Gastroesophageal sphincter (tissue), 4 donors: ENCODE results near the gene CFAP119. TPM values are rescaled to one million over a fixed set of nuclear protein-coding genes. Genes with fewer than 3 reads are reported as not detected.

Experiments used
- ATAC-seq: fragments of 150-250 bp; one replicate; pipeline ENCODE4 v1.9.1; 2016; ENCODE audit warnings: mild to moderate bottlenecking, moderate library complexity
- H3K27ac ChIP-seq, 4 donors: fragments of 200-600 bp; sonication (generic) in 3 of 4; 1 replicate in 3 of 4; 2 replicates in 1 of 4; pipeline ENCODE4 v1.5.1; 2016 to 2019
- H3K27me3 ChIP-seq: fragments of 200-600 bp; sonication (generic); one replicate; pipeline ENCODE4 v1.5.1; 2019
- H3K36me3 ChIP-seq, 2 donors: fragments of 200-600 bp; sonication (generic); one replicate each; pipeline ENCODE4 v1.5.1; 2019; ENCODE audit warnings: control low read depth in 1 of 2
- H3K4me1 ChIP-seq, 3 donors: fragments of 200-600 bp; sonication (generic); 1 replicate in 2 of 3; 2 replicates in 1 of 3; pipeline ENCODE4 v1.5.1; 2016 to 2019; ENCODE audit warnings: control low read depth in 2 of 3
- H3K4me3 ChIP-seq, 2 donors: fragments of 200-600 bp; sonication (generic); one replicate each; pipeline ENCODE4 v1.5.1; 2019; ENCODE audit warnings: mild to moderate bottlenecking in 1 of 2, moderate library complexity in 1 of 2
- H3K9me3 ChIP-seq, 3 donors: fragments of 200-600 bp; sonication (generic); one replicate each; pipeline ENCODE4 v1.5.1; 2017 to 2019; ENCODE audit warnings: control low read depth in 2 of 3
- EP300 ChIP-seq: sonication (generic); formaldehyde crosslinking; IDR thresholded peaks from one replicate; pipeline ENCODE4 v1.6.1; 2017; ENCODE audit warnings: antibody characterized with exemption, mild to moderate bottlenecking
- POLR2A ChIP-seq, 2 donors: fragments of 450-650 bp; IDR thresholded peaks; one replicate each; pipeline ENCODE4 v1.6.1; 2017; ENCODE audit warnings: antibody characterized with exemption in 2 of 2, mild to moderate bottlenecking in 2 of 2, moderate library complexity in 1 of 2
- POLR2AphosphoS5 ChIP-seq: sonication (generic); formaldehyde crosslinking; IDR thresholded peaks from one replicate; pipeline ENCODE4 v1.6.1; 2017; ENCODE audit warnings: antibody characterized with exemption
- WGBS, 2 donors: methylation state at CpG; one replicate each; pipeline ENCODE4 v1.1.5; 2018; ENCODE audit warnings: low coverage in 1 of 2; 5-methylcytosine and 5-hydroxymethylcytosine counted together
- small RNA-seq, 4 donors: library from RNA; depleted of rRNA; stranded (forward); fragments of <200 nt; gene quantifications; one replicate each; pipeline ENCODE3, GENCODE V24; 2016
- total RNA-seq, 4 donors: library from RNA; depleted of rRNA; stranded (reverse); fragments of >200 nt; gene quantifications; one replicate each; pipeline ENCODE4 v1.1.0, GENCODE V29; 2016
- TF ChIP-seq, protein P1 (sequence below), 4 experiments: fragments of 200-600 bp in 2 of 4; fragments of 450-650 bp in 2 of 4; sonication (generic) in 1 of 4; IDR thresholded peaks; one replicate each; pipeline ENCODE4 v1.5.1; 2017 to 2019; ENCODE audit warnings: antibody characterized with exemption in 4 of 4, mild to moderate bottlenecking in 2 of 4, moderate library complexity in 2 of 4

Gene CFAP119
- total RNA-seq, 4 donors from 2014 or later, result 1.3 to 1.9 TPM; not detected in 2

DNA sequence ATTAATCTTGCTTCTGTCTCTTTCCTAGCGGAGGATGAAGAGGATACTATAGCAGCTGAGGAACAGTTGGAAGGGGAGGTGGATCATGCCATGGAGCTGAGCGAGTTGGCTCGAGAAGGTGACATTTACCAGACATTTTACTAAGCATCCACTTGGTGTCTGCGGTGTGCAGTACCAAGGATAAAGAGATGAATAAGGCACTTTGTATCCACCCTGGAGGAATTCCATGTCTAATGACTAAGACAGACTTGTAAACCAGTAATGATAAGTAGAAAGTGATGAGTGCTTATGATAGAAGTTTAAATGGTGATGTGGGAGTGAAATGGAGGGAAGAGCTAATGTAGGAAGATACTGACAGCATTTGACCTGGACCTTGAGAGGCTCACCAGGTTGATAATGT is 50.9 kb downstream of the CFAP119 start:
- H3K27me3 ChIP-seq, result no peaks in the 10 kb centered on the region
- TF ChIP-seq POLR2AphosphoS5 (no peak), EP300 (no peak), POLR2A (IDR thresholded peaks at IDR 0.05) (no peak)
- TF ChIP-seq, protein P1, sequence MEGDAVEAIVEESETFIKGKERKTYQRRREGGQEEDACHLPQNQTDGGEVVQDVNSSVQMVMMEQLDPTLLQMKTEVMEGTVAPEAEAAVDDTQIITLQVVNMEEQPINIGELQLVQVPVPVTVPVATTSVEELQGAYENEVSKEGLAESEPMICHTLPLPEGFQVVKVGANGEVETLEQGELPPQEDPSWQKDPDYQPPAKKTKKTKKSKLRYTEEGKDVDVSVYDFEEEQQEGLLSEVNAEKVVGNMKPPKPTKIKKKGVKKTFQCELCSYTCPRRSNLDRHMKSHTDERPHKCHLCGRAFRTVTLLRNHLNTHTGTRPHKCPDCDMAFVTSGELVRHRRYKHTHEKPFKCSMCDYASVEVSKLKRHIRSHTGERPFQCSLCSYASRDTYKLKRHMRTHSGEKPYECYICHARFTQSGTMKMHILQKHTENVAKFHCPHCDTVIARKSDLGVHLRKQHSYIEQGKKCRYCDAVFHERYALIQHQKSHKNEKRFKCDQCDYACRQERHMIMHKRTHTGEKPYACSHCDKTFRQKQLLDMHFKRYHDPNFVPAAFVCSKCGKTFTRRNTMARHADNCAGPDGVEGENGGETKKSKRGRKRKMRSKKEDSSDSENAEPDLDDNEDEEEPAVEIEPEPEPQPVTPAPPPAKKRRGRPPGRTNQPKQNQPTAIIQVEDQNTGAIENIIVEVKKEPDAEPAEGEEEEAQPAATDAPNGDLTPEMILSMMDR (IDR thresholded peaks at IDR 0.05), result no peak
- no peak for ATAC-seq
- peaks cover 14 to 100% of the 10 kb centered on the region in 2 donors for H3K36me3 ChIP-seq
- H3K9me3 ChIP-seq, result no peaks in the 10 kb centered on the region
- no peak overlapping the region for H3K4me3 ChIP-seq
- H3K4me1 ChIP-seq, result no peaks in the 10 kb centered on the region
- 77 to 83% methylated on average over 1 to 2 of the region's 4 CpGs for WGBS, 2 donors
- H3K27ac ChIP-seq, result no peak overlapping the region

Small RNAs within 50 kb of the gene (small RNA-seq; reads per million reads assigned to genes)
- 0 to 1.6 (median 0.63) reads per million in 4 donors for gene SNORA30

Other genes starting within 250 kb of the CFAP119 start
- gene ZNF768, start 235.5 kb downstream of the CFAP119 start, total RNA-seq, result 10 to 100 TPM; 41.3 to 87.8 (median 50.9) TPM
- 10 to 100 TPM; 15.3 to 31.6 (median 19.3) TPM for gene ZNF747, start 227.2 kb downstream of the CFAP119 start, total RNA-seq
- gene ZNF764, start 203.7 kb downstream of the CFAP119 start, total RNA-seq, result 10 to 100 TPM in 2 of 4 donors, 1 to 10 TPM in 2; 6.3 to 13.1 (median 9.3) TPM
- 10 to 100 TPM; 15.9 to 22.1 (median 20.8) TPM for gene ZNF688, start 190.3 kb downstream of the CFAP119 start, total RNA-seq
- 10 to 100 TPM in 3 of 4 donors, 1 to 10 TPM in 1; 6.9 to 17.0 (median 12.2) TPM for gene ZNF785, start 176.4 kb downstream of the CFAP119 start, total RNA-seq
- gene ZNF689, start 151.7 kb downstream of the CFAP119 start, total RNA-seq, result 10 to 100 TPM in 2 of 4 donors, 1 to 10 TPM in 2; 9.7 to 13.1 (median 11.4) TPM
- 10 to 100 TPM; 21.7 to 49.2 (median 41.8) TPM for gene PRR14, start 111.1 kb downstream of the CFAP119 start, total RNA-seq
- 10 to 100 TPM; 19.9 to 52.1 (median 32.8) TPM for gene FBRS, start 103.6 kb downstream of the CFAP119 start, total RNA-seq
- 10 to 100 TPM; 20.6 to 57.4 (median 36.0) TPM for gene SRCAP, start 62.9 kb downstream of the CFAP119 start, total RNA-seq
- gene PHKG2, start 13.6 kb downstream of the CFAP119 start, total RNA-seq, result 10 to 100 TPM; 19.4 to 29.0 (median 23.4) TPM
- gene RNF40, start 260 bp upstream of the CFAP119 start, total RNA-seq, result 100 to 1,000 TPM in 1 of 4 donors, 10 to 100 TPM in 3; 76.4 to 108 (median 80.6) TPM
- 10 to 100 TPM; 12.3 to 16.5 (median 14.5) TPM for gene ZNF629, start 25.1 kb upstream of the CFAP119 start, total RNA-seq
- 10 to 100 TPM; 39.2 to 48.7 (median 42.0) TPM for gene BCL7C, start 132.0 kb upstream of the CFAP119 start, total RNA-seq
- gene CTF1, start 134.6 kb upstream of the CFAP119 start, total RNA-seq, result 10 to 100 TPM in 1 of 4 donors, 1 to 10 TPM in 3; 5.1 to 14.6 (median 6.2) TPM
- gene FBXL19, start 161.5 kb upstream of the CFAP119 start, total RNA-seq, result 10 to 100 TPM in 3 of 4 donors, 1 to 10 TPM in 1; 10.0 to 23.5 (median 11.9) TPM
- gene ORAI3, start 187.0 kb upstream of the CFAP119 start, total RNA-seq, result 10 to 100 TPM; 23.7 to 51.5 (median 40.0) TPM
- gene SETD1A, start 195.7 kb upstream of the CFAP119 start, total RNA-seq, result 10 to 100 TPM in 2 of 4 donors, 1 to 10 TPM in 2; 5.5 to 12.9 (median 10.1) TPM
- gene HSD3B7, start 223.1 kb upstream of the CFAP119 start, total RNA-seq, result 10 to 100 TPM; 10.1 to 26.2 (median 16.0) TPM
- gene STX1B, start 248.6 kb upstream of the CFAP119 start, total RNA-seq, result 1 to 10 TPM in 2 of 4 donors, under 1 TPM in 1, not detected in 1; 0.54 to 3.3 (median 1.9) TPM